Retinal pigment epithelial cell (primary cell): ENCODE results near the gene KRT74.

ENCODE experiments used
- DNase-seq: peaks from one replicate; pipeline ENCODE4 v3.0.0-alpha.2; 2010; ENCODE audit warnings: low read depth
- H3K4me3 ChIP-seq: 2 replicates; pipeline ENCODE4 v1.5.1; 2011; ENCODE audit warnings: mild to moderate bottlenecking, low read length, control low read depth, moderate library complexity
- TF ChIP-seq, protein P1 (sequence below): conservative IDR thresholded peaks from 2 replicates; pipeline ENCODE4 v1.5.1; 2011; ENCODE audit warnings: low read depth, low read length, control low read depth, inconsistent platforms

The KRT74 gene

GRCh38 chr12:52527121-52527800, 46.4 kb downstream of the KRT74 start:
- H3K4me3 ChIP-seq: no peak overlapping the region
- DNase-seq: no peak
- TF ChIP-seq, protein P1, sequence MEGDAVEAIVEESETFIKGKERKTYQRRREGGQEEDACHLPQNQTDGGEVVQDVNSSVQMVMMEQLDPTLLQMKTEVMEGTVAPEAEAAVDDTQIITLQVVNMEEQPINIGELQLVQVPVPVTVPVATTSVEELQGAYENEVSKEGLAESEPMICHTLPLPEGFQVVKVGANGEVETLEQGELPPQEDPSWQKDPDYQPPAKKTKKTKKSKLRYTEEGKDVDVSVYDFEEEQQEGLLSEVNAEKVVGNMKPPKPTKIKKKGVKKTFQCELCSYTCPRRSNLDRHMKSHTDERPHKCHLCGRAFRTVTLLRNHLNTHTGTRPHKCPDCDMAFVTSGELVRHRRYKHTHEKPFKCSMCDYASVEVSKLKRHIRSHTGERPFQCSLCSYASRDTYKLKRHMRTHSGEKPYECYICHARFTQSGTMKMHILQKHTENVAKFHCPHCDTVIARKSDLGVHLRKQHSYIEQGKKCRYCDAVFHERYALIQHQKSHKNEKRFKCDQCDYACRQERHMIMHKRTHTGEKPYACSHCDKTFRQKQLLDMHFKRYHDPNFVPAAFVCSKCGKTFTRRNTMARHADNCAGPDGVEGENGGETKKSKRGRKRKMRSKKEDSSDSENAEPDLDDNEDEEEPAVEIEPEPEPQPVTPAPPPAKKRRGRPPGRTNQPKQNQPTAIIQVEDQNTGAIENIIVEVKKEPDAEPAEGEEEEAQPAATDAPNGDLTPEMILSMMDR: no peak

GRCh38 chr12:52526511-52526951, 47.1 kb downstream of the KRT74 start:
- no peak for DNase-seq
- no peak overlapping the region for H3K4me3 ChIP-seq
- TF ChIP-seq, protein P1: no peak

DNA sequence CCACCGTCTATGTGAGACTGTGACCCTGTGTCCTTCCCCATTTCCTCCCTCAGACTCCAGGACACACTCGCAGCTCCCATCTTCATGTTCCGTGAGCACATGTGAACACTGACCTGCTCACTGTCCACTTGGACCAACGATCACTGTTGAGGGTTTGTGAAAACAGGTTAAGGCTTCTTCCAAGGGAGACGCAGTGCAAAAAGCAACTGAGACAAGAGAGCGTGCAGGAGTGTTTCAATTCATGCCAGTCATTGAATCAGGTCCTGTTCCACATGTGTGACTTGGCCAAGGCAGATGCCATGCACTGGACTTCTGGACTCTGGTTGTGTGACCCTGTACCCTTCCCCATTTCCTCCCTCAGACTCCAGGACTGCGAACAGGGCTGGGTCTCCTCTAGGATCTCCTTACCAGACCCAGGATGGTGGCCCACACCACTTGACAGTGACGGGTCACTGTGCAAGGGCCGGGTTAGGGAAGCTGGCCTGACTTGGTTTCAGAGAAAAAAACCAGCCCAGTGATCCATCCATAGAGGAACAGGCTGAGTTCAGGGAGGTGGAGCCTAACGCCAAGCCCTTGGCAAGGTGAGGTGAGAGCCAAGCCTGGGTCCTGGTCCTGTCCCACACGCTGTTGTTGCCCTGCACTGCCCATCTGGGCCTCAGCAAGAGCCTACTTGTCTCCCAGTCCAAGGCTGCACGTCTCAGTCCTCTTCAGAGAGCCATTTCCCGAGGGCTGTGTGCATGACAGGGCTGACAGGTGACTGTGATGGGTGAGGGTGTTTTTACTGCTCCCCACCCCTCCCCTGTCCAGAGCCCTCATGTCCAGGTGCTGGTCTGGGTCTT, 47.8 kb downstream of the KRT74 start:
- DNase-seq: no peak
- TF ChIP-seq, protein P1: no peak
- no peak overlapping the region for H3K4me3 ChIP-seq

DNA sequence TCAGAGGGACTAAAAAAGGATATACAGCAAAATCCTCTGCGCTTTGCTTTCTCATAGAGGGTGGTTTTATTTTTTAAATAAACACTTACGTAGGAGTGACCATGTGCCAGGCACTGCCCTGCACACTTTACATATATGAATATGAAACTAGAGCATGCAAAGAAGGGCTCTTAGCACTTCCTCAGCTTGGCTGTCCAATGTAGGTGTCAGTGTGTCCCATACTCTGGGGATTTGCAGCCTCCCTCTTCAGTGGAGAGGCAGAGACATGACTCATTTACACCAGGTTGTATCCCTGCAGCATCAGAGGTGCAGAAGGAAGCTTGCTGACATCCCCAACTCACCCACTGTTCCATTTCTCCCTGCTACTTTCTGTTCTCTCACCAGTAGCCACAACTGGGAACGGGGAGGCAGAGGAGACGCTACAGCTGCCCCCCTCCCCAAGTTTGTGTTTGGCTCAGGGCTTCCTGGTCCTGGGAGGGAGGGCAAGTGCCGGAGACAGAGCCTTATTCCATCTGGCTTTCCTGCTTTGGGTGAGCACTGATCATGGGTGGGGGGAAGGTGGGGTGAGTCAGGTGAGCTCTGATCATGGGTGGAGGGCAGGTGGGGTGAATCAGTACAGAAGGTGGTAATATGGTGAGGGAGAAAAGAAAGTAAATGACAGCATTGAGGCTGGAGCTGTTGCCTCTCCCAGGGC, 48.6 kb downstream of the KRT74 start:
- peak; percentile 5 for DNase-seq
- no peak overlapping the region for H3K4me3 ChIP-seq
- TF ChIP-seq, protein P1: no peak

- H3K4me3 ChIP-seq: no peak overlapping the region
- no peak for DNase-seq
- TF ChIP-seq, protein P1: no peak
Observed at GRCh38 chr12:52524241-52524897, 49.3 kb downstream of the KRT74 start.

DNA sequence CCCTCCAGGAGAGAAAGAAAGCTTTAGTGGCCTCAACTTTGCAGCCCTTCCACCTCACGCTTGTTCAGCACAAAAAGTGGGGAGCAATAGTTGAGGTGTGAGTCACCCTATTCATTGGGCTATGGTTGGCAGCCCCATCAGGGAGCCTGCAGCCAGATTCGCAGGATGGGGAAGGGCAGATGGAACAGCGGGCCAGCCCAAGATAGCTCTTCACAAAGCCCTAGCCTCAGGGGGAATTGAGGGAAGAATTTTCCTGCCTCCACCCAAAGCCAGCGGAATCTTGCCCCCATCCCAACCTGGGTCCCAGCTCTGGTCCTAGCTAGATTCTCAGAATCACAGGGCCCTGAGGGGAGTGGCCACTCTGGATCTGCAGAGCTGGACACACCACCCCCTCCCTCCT, 49.8 kb downstream of the KRT74 start:
- DNase-seq: no peak
- TF ChIP-seq, protein P1: no peak
- no peak overlapping the region for H3K4me3 ChIP-seq
